Epithelial cell of proximal tubule (primary cell): ENCODE results near the gene RERE. TPM values are rescaled to one million over a fixed set of nuclear protein-coding genes. Genes with fewer than 3 reads are reported as not detected.

Experiments
- DNase-seq: peaks from one replicate; pipeline ENCODE4 v3.0.0-alpha.2; 2011; ENCODE audit warnings: low read depth
- H3K4me3 ChIP-seq: 2 replicates; pipeline ENCODE4 v1.5.1; 2011; ENCODE audit warnings: low read depth, mild to moderate bottlenecking, low read length
- total RNA-seq: library from RNA; depleted of rRNA; stranded (reverse); fragments of >200 nt; gene quantifications from 2 replicates; pipeline ENCODE4 v1.2.3, GENCODE V29; 2015
- TF ChIP-seq, protein P1 (sequence below): conservative IDR thresholded peaks from 2 replicates; pipeline ENCODE4 v1.5.1; 2012; ENCODE audit warnings: low read depth, mild to moderate bottlenecking, low read length

RERE gene
- total RNA-seq, 1 donor from 2014 or later = 18.0 TPM

DNA sequence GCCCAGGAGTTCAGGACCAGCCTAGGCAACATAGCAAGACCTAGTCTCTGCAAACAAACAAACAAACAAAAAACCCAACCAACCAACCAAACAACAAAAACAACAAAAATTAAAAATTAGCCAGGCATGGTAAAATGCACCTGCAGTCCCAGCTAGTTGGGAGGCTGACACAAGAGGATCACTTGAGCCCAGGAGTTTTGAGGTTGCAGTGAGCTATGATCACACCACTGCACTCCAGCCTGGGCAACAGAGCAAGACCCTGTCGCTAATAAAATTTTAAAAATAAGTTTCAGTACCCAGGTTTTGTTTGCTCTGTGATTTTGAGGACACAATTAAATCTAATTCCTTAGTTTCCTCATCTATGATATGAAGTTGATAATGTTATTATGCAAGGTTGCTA lies 298.3 kb downstream of the RERE start:
- H3K4me3 ChIP-seq = no peak overlapping the region
- DNase-seq = no peak
- TF ChIP-seq, protein P1, sequence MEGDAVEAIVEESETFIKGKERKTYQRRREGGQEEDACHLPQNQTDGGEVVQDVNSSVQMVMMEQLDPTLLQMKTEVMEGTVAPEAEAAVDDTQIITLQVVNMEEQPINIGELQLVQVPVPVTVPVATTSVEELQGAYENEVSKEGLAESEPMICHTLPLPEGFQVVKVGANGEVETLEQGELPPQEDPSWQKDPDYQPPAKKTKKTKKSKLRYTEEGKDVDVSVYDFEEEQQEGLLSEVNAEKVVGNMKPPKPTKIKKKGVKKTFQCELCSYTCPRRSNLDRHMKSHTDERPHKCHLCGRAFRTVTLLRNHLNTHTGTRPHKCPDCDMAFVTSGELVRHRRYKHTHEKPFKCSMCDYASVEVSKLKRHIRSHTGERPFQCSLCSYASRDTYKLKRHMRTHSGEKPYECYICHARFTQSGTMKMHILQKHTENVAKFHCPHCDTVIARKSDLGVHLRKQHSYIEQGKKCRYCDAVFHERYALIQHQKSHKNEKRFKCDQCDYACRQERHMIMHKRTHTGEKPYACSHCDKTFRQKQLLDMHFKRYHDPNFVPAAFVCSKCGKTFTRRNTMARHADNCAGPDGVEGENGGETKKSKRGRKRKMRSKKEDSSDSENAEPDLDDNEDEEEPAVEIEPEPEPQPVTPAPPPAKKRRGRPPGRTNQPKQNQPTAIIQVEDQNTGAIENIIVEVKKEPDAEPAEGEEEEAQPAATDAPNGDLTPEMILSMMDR = no peak

GRCh38 chr1:8518490-8518801 lies 299.0 kb downstream of the RERE start:
- TF ChIP-seq, protein P1 = no peak
- no peak for DNase-seq
- no peak overlapping the region for H3K4me3 ChIP-seq

- DNase-seq = no peak
- no peak overlapping the region for H3K4me3 ChIP-seq
- TF ChIP-seq, protein P1 = no peak
These were observed 299.6 kb downstream of the RERE start for GRCh38 chr1:8517661-8518489.

DNA sequence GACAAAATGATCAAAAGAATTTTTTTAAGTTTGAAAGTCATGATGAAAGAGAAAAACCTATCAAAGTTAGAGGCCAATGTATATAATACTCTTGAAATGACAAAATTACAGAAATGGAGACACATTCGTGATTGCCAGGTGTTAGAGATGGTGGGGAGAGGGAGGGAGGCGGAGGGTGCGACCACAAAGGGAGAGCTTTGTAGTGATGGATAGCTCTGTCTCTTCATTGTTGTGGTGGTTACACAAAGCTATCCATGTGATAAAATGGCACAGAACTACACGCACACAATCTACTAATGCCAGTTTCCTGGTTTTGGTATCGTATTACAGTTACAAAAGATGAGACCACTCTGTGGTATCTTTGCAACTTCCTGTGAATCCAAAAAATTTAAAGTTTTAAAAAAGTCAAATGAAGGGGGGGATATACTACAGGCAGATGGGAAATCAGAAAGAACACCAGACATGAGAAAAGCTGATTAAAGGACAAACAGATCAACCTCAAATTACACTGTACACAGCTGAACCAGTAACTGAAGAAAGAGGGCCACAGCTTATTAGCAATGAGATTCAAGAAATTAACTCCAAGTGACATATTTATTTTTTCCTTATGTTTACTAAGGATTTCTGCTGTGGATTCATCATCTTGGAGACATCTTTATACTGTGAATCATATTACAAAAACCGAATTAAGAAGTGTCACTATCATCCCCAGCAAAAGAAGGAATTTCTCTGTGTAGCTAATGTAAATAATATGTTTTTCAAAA lies 300.5 kb downstream of the RERE start:
- DNase-seq = no peak
- TF ChIP-seq, protein P1 = no peak
- H3K4me3 ChIP-seq = no peak overlapping the region

DNA sequence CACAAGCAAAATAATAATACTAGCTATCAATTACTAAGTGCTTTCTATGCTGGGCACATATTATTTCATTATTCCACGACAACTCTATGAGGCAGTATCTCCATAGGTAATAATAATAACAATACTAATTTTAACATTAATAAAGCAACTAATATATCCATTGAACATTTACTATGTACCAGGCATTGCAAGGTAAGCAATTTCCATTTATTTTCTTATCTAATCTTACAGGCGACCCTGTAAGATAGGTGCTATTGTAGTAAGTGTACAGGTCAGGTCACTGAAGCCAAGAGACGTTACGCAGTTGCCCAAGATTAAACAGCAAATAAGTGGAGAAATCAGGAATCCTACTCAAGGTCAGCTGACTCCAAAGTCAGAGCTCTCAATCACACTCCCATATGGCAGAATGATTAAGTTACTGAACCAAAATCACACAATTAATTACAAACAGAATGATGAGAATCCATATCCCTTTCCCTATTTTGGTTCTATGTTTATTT lies 301.1 kb downstream of the RERE start:
- no peak overlapping the region for H3K4me3 ChIP-seq
- TF ChIP-seq, protein P1 = no peak
- DNase-seq = no peak

DNA sequence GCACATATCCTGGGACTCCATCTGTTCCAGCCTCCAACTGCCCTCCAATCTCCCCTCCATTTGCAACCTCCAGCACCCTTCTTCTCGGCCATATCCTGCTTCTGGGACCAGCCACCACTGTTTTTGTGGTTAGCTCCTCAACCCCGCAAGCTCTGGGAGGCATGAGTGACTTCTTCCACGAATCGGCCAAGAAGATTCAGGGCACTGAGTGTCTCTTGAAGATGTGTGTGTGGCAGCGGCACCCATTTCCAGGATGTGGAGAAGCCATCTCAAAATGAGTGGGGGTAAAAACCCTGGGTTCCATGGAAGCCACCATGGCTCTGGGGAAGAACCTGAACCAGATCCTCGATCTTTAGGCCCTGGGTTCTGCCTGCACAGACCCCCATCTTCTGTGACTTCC lies 304.9 kb downstream of the RERE start:
- TF ChIP-seq, protein P1 = no peak
- DNase-seq = no peak
- no peak overlapping the region for H3K4me3 ChIP-seq
